Fibroblast of skin of scalp (primary cell): ENCODE data around the gene NKTR.

Experiments used
- DNase-seq: peaks from one replicate; pipeline ENCODE4 v3.0.0-alpha.2; 2013

The NKTR gene

GRCh38 chr3:42696356-42697288, 96.1 kb downstream of the NKTR start:
- no peak for DNase-seq

GRCh38 chr3:42697289-42698051, 97.0 kb downstream of the NKTR start:
- no peak for DNase-seq
